ENCODE measurements around the gene CBR1. TPM values are rescaled to one million over a fixed set of nuclear protein-coding genes. Genes with fewer than 3 reads are reported as not detected.

The CBR1 gene
- total and polyA plus RNA-seq, 2 of the 13 experiments (the other 11 are each of a cell fraction or from before 2014, with no cell fraction given): 33.7 to 38.7 TPM

GRCh38 chr21:36109868-36110267, 40.0 kb downstream of the CBR1 start:
- ChIA-PET POLR2A (no interaction called here), CTCF (ENCODE audit: low intra/inter-chr PET ratio, low total read pairs) (no interaction called here)
- Histone ChIP-seq H4K20me1 (ENCODE audit: insufficient read depth, low read length) (no peaks in the 10 kb centered on the region), H3K4me3 (replicated peaks in 1 of 3; ENCODE audit: insufficient read depth in 1 of 3, low read depth in 2 of 3, low read length in 3 of 3) (no peak overlapping the region), H3K36me3 (replicated peaks in 1 of 2; ENCODE audit: control insufficient read depth in 1 of 2, insufficient read depth in 2 of 2, low read length in 2 of 2) (no peaks in the 10 kb centered on the region), H3K9ac (ENCODE audit: insufficient read depth, low read depth, low read length) (no peak overlapping the region), H3K79me2 (ENCODE audit: insufficient read depth, low read length) (no peaks in the 10 kb centered on the region), H3K9me3 (ENCODE audit: low read length) (no peaks in the 10 kb centered on the region), H3K27me3 (ENCODE audit: control insufficient read depth in 1 of 2, insufficient read depth in 2 of 2, low read length in 2 of 2) (peaks cover 0 to 16% of the 10 kb centered on the region in 2 experiments; a peak in 3 of 5 replicates), H3K27ac (ENCODE audit: extremely low read length, insufficient read depth, low read length) (no peak overlapping the region), H3K4me1 (ENCODE audit: insufficient read depth, low read length) (peaks cover 14% of the 10 kb centered on the region), H2AFZ (ENCODE audit: low read length) (no peak overlapping the region), H3K4me2 (ENCODE audit: low read depth, low read length) (no peak overlapping the region)
- TF ChIP-seq MEF2D (CRISPR knock-in tag; IDR thresholded peaks at IDR 0.05) (no peak), ARHGAP35 (CRISPR knock-in tag; IDR thresholded peaks at IDR 0.05; ENCODE audit: borderline replicate concordance) (no peak), SALL1 (CRISPR knock-in tag; IDR thresholded peaks at IDR 0.05) (no peak), TEAD2 (CRISPR knock-in tag; IDR thresholded peaks at IDR 0.05) (no peak), KAT2B (IDR thresholded peaks at IDR 0.05; ENCODE audit: borderline replicate concordance, low read depth, low read length) (no peak), NBN (conservative IDR thresholded peaks at IDR 0.05) (no peak), DNMT1 (CRISPR knock-in tag; IDR thresholded peaks at IDR 0.05) (no peak)
- in situ Hi-C loops (cut with HindIII; ENCODE audit: extremely low pct_ligation_motif_present, low pct_unique_long_range_greater_than_20kb): no loop called here
- intact Hi-C loops (cut with micrococcal nuclease; ENCODE audit: unreplicated experiment): loop anchor here (5.0 kb wide), 1 partner anchor 48 kb away; the partner anchor contains the start of gene SETD4
- 47% methylated on average over 10 of the region's 10 CpGs for WGBS (ENCODE audit: low lambda C conversion rate)
- FAIRE-seq (no peak), ATAC-seq (no peak), DNase-seq (ENCODE audit: low spot score) (no peak)
- no TSS peak for BruUV-seq (replicated peaks)

- BruUV-seq (replicated peaks): no TSS peak
- Histone ChIP-seq H2AFZ (ENCODE audit: low read length) (no peak overlapping the region), H3K9ac (ENCODE audit: insufficient read depth, low read depth, low read length) (no peak overlapping the region), H3K36me3 (replicated peaks in 1 of 2; ENCODE audit: control insufficient read depth in 1 of 2, insufficient read depth in 2 of 2, low read length in 2 of 2) (no peaks in the 10 kb centered on the region), H3K4me1 (ENCODE audit: insufficient read depth, low read length) (peaks cover 14% of the 10 kb centered on the region), H3K79me2 (ENCODE audit: insufficient read depth, low read length) (no peaks in the 10 kb centered on the region), H3K4me2 (ENCODE audit: low read depth, low read length) (no peak overlapping the region), H4K20me1 (ENCODE audit: insufficient read depth, low read length) (no peaks in the 10 kb centered on the region), H3K4me3 (replicated peaks in 1 of 3; ENCODE audit: insufficient read depth in 1 of 3, low read depth in 2 of 3, low read length in 3 of 3) (no peak overlapping the region), H3K27me3 (ENCODE audit: control insufficient read depth in 1 of 2, insufficient read depth in 2 of 2, low read length in 2 of 2) (peaks cover 0 to 14% of the 10 kb centered on the region in 2 experiments; a peak in 3 of 5 replicates), H3K9me3 (ENCODE audit: low read length) (no peaks in the 10 kb centered on the region), H3K27ac (ENCODE audit: extremely low read length, insufficient read depth, low read length) (no peak overlapping the region)
- no peak for DNase-seq (ENCODE audit: low spot score)
- in situ Hi-C loops (cut with HindIII; ENCODE audit: extremely low pct_ligation_motif_present, low pct_unique_long_range_greater_than_20kb): no loop called here
- intact Hi-C loops (cut with micrococcal nuclease; ENCODE audit: unreplicated experiment): loop anchor here (5.0 kb wide), 1 partner anchor 49 kb away; the partner anchor contains the start of gene SETD4
- CTCF ChIA-PET (ENCODE audit: low intra/inter-chr PET ratio, low total read pairs): no interaction called here
- ATAC-seq: no peak
- POLR2A ChIA-PET: no interaction called here
- FAIRE-seq: no peak
- 63% methylated on average over 2 of the region's 8 CpGs for WGBS (ENCODE audit: low lambda C conversion rate)
- no peak for TF ChIP-seq ISX (CRISPR knock-in tag; conservative IDR thresholded peaks at IDR 0.05)
- TF ChIP-seq ZSCAN22 (CRISPR knock-in tag; IDR thresholded peaks at IDR 0.05): no peak
- no peak for TF ChIP-seq DZIP1 (CRISPR knock-in tag; IDR thresholded peaks at IDR 0.05)
- TF ChIP-seq AHDC1 (CRISPR knock-in tag; IDR thresholded peaks at IDR 0.05; ENCODE audit: borderline replicate concordance): no peak
These were observed 41.4 kb downstream of the CBR1 start for GRCh38 chr21:36111238-36111637.
